IPS DF 19.7 (cell line): Measurements from ENCODE around the gene TGFBR2.

Experiments used
- DNase-seq: peaks from one replicate; pipeline ENCODE4 v3.0.0-alpha.2; 2013; ENCODE audit warnings: low read depth, low spot score

TGFBR2 gene

GRCh38 chr3:30637310-30638219, 31.2 kb downstream of the TGFBR2 start:
- no peak for DNase-seq

GRCh38 chr3:30638685-30639412, 32.4 kb downstream of the TGFBR2 start:
- DNase-seq, result no peak

GRCh38 chr3:30639937-30640336, 33.5 kb downstream of the TGFBR2 start:
- no peak for DNase-seq

DNA sequence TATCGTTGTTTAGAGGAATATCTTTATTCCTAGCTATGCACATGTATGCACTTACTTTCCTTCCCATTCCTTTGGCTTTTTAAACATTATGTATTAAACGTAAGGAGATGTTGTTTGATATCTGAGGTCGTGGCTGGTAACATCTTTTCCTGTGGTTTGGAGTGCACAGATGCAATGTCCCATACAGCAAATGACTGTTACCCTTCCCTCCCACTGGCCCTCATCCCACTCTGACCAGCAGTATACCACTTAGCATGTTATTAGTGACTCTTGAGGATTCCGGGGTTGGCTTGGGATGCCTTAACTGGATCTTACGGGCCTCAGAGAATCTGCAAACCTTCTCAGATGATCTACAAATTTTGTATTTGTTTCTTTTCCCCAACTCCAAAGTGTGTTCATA, 34.5 kb downstream of the TGFBR2 start:
- no peak for DNase-seq

DNA sequence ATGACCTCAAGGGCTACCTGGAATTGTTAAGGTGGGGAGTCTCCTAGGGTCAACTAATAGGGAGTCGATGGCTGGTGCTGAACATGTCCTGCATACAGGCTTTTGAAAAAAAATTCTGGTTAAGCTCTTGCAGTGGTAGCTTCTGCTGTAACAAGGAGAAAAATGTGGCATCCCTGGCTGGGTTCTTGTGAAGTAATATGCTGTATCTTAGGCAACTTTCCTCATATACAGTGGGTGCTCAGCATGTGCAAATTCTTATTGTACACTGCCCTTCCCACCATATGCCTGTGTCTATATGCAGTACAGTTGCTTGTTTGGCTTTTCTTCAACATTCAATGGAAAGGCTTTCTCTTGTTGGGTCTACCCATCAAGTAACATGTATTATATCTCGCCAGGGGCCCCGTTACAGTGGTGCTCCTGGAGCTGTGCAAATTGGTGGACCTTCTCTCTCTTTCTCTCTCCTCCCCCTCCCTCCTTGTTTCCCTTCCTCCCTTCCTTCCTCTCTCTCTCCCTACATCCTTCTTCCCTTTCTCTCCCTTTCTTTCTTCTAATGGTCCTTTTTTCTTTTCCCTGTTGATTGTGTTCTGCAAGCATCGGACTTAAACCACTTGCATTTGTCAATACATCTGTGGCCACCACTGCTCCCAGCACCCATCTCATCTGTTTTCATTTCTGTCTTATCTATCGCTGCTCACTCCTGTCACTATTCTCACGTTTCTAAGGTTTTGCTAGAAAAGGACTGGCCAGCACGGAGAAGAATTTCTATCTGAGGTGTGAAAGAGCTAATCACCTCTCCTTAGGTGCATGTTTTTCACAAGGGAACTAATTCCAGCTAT, 35.2 kb downstream of the TGFBR2 start:
- no peak for DNase-seq

GRCh38 chr3:30642849-30643361, 36.5 kb downstream of the TGFBR2 start:
- DNase-seq, result no peak

GRCh38 chr3:30643763-30644462, 37.5 kb downstream of the TGFBR2 start:
- DNase-seq, result no peak

- DNase-seq, result no peak
These were observed 38.2 kb downstream of the TGFBR2 start for GRCh38 chr3:30644615-30645014.

DNA sequence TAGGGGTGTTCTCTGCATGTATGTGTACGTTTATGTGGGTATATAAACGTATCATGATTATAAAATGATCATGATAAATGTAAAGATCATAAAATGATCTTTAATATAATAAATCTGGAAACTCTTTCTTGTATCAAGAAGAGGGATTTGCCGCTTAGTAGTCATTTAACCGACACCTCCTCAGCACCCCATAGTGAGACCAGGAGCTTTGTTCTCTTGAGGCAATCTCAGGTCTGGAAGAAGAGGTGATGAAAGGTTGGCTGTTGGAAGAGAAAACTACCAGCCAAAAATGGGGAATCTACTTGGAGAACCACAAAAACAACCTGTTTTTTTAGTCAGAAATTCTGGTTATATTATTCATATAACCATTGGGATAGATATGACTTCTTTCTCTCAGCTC, 38.7 kb downstream of the TGFBR2 start:
- DNase-seq, result no peak

DNA sequence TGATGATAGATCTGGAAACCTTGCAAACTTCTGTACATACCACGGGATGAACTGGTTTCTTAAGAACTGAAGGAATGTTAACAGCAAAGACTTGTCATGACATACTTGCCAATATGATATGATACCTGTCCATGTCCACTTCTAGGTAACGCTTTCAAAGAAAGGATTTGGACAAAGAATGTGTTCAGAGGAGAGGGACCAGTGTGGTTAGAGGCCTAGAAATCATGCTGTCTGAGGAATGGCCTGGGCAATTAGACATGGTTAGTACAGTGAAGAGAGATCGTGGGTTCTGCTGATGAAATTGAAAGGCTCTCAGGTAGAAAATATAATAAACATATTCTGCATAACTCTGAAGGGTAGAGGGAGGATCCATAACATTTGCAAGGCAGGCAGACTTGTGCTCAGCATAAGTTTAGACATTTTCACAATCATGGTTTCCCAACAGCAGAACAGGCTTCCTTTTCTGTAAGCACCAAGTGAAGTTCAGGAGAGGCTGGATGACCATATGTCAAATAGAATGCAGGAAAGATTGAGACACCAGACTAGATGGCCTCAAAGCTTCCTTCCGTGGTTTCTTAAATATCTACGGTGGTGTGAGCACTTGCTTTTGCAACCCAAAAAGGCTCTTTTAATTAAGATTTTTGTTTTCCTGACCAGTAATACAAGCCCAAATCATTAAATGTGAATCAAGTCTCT, 39.9 kb downstream of the TGFBR2 start:
- DNase-seq, result no peak

DNA sequence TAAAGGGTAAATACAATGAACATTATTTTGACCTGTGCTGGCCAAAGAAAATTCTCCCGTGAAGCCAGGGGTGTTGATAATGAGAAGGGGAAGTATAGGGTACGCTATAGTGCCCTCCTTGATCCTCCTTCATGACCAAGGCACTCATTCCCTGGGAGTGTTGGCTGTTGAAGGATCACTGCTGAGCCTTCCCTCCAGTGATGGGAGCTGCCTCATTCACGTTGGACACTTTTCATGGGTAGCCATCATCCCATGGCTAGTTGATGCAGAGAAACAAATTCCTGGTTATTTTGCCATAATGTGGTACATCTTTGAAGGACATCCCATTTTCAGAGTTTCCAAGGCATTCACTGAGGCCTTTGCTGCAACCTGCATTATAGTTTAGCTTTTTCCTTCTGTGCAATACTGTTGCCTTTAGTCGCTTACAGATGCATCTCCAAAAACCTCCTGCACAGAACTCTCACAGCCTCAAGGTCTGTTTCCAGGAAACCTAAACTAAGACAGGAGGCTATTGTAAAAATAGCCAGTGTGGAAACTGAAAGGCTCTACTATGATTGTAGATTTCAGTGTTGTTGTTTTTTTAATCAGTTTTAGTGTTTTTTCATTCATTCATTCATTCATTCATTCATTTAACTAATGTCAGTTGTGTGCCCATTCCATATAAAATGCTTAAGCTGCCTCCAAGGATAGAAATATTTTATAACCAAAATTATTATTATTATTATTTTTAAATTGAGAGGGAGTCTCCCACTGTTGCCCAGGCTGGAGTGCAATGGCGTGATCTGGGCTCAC, 40.8 kb downstream of the TGFBR2 start:
- DNase-seq, result no peak

- no peak for DNase-seq
These were observed 42.4 kb downstream of the TGFBR2 start for GRCh38 chr3:30648670-30649357.

- DNase-seq, result no peak
These were observed 43.3 kb downstream of the TGFBR2 start for GRCh38 chr3:30649572-30650318.

DNA sequence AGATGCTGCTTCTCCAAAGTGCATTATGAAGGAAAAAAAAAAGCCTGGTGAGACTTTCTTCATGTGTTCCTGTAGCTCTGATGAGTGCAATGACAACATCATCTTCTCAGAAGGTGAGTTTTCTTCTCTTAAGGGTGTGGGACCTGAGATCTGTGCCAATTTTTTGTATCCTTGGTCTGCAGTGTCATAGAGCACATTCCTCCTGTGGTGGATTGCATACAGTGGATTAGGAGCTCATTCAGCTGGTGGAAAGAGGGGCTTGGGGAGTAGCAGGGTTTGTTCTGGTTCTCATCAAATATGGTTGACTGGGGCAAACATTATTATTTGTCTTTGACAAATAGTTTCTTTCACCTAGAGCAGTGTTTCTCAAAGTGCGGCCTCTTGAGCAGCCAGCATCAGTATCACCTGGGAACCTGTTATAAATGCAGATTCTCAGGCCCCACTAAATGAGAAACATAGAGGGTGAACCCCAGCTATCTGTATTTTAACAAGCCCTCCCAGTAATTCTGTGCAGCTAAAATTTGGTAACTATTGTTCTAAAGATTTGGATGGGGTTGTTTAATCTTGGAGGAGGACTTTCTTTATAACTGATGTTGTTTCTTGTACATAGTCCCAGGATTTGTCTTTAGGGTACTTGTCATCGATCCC, 44.1 kb downstream of the TGFBR2 start:
- DNase-seq, result no peak

DNA sequence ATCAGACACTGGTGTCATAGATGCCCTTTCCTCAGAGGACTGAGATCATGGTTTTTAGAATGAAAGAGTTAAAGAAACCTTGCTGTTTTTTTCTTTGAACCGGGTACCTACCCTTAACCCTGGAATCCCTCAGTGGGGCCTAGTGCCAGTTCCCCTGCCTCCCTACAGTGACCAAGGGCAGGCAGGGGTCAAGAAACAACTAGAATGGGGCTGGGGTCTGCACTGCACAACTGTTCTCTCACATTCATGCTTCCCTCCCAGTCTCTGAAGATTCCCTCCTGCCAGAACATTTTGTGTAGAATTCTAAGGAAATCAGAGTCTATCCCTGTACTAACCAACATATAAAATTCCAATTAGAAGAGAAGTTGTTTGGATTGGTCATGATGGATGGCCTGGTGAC, 47.9 kb downstream of the TGFBR2 start:
- DNase-seq, result no peak

DNA sequence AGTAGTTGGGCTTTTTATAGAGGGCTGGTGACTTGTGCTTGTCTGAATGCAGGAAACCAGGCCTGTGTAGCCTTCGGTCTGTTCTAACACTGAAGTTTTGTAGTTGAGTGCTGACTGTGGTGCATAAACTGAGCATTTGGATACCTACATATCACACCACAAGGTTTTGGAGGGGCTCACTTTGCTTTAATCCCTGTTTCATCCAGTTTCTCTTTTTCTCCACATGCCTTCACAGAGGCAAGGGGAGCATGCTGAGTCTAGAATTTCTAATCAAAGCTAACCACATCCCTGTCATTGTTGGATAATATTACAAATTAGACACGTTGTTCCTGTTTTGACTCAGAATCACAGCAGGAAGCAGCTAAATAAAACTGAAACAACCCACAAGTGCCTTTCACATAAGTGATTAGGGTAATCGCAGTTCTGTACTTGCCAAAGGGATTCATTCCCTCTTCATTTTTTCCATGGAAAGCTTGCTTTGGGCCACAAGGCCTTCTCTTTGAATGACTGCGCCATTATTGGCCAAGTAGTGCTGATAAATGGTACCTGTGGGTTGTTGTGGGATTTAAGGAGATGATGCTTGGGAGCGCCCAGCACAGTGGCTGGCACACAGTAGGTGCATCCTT, 48.9 kb downstream of the TGFBR2 start:
- DNase-seq, result no peak

- no peak for DNase-seq
These were observed 50.3 kb downstream of the TGFBR2 start for GRCh38 chr3:30656624-30657141.
